Fibroblast of lung (primary cell): ENCODE results near the gene PDZD4. TPM values are rescaled to one million over a fixed set of nuclear protein-coding genes. Genes with fewer than 3 reads are reported as not detected.

ENCODE experiments used
- DNase-seq, 2 donors: peaks; one replicate each; pipeline versions ENCODE4 v3.0.0 to v3.0.0-alpha.2; 2010; ENCODE audit warnings: low read depth in 2 of 2
- H2AFZ ChIP-seq: 2 replicates; pipeline ENCODE4 v1.5.1; 2012; ENCODE audit warnings: low read length, control low read depth, inconsistent platforms
- H3K27ac ChIP-seq: 2 replicates; pipeline ENCODE4 v1.5.1; 2011; ENCODE audit warnings: low read length, control low read depth; ENCODE audit not compliant: insufficient read depth
- H3K27me3 ChIP-seq: 2 replicates; pipeline ENCODE4 v1.5.1; 2011; ENCODE audit warnings: mild to moderate bottlenecking, low read length; ENCODE audit not compliant: control insufficient read depth, insufficient read depth
- H3K36me3 ChIP-seq: 2 replicates; pipeline ENCODE4 v1.5.1; 2011; ENCODE audit warnings: low read length; ENCODE audit not compliant: control insufficient read depth, insufficient read depth
- H3K4me1 ChIP-seq: 2 replicates; pipeline ENCODE4 v1.5.1; 2011; ENCODE audit warnings: low read length; ENCODE audit not compliant: control insufficient read depth, insufficient read depth; ENCODE audit errors: extremely low read depth
- H3K4me2 ChIP-seq: 2 replicates; pipeline ENCODE4 v1.5.1; 2011; ENCODE audit warnings: low read length, control low read depth; ENCODE audit not compliant: insufficient read depth; ENCODE audit errors: extremely low read depth
- H3K4me3 ChIP-seq, 4 experiments: fragments of 200-600 bp in 1 of 4; sonication (generic) in 1 of 4; replicated peaks in 1 of 4; 2 replicates each; pipeline ENCODE4 v1.5.1; 2011 to 2016; ENCODE audit warnings: low read length in 4 of 4, low read depth in 3 of 4, mild to moderate bottlenecking in 3 of 4, control low read depth in 2 of 4, inconsistent platforms in 1 of 4, mixed read lengths in 1 of 4; ENCODE audit not compliant: insufficient read depth in 1 of 4; ENCODE audit errors: control extremely low read depth in 1 of 4
- H3K79me2 ChIP-seq: 2 replicates; pipeline ENCODE4 v1.5.1; 2012; ENCODE audit warnings: mild to moderate bottlenecking, low read length, inconsistent platforms; ENCODE audit not compliant: control insufficient read depth, insufficient read depth
- H3K9ac ChIP-seq: 2 replicates; pipeline ENCODE4 v1.5.1; 2011; ENCODE audit warnings: mild to moderate bottlenecking, low read length, control low read depth; ENCODE audit not compliant: insufficient read depth
- H3K9me3 ChIP-seq: 2 replicates; pipeline ENCODE4 v1.5.1; 2012; ENCODE audit warnings: low read depth, low read length; ENCODE audit not compliant: control insufficient read depth, insufficient read depth
- H4K20me1 ChIP-seq: 2 replicates; pipeline ENCODE4 v1.5.1; 2011; ENCODE audit warnings: low read length; ENCODE audit not compliant: control insufficient read depth, insufficient read depth; ENCODE audit errors: extremely low read depth
- CTCF ChIP-seq, 2 donors: IDR thresholded peaks in 1 of 2; conservative IDR thresholded peaks in 1 of 2; 1 replicate in 1 of 2; 2 replicates in 1 of 2; pipeline ENCODE4 v1.5.1; 2011 to 2012; ENCODE audit warnings: low read length in 2 of 2, control low read depth in 1 of 2, inconsistent platforms in 1 of 2, low read depth in 1 of 2, mild to moderate bottlenecking in 1 of 2
- EZH2 ChIP-seq: IDR thresholded peaks from 2 replicates; pipeline ENCODE4 v1.5.1; 2012; ENCODE audit warnings: low read length, control low read depth, mild to moderate bottlenecking; ENCODE audit errors: missing control alignments
- polyA plus RNA-seq, 2 donors: library from polyadenylated mRNA; depleted of rRNA in 1 of 2; stranded (reverse) in 1 of 2; unstranded in 1 of 2; fragments of >200 nt; gene quantifications; 2 replicates each; pipeline ENCODE4 v1.2.1, GENCODE V29; 2011 to 2012; ENCODE audit warnings: missing spikeins in 1 of 2
- total RNA-seq: library from RNA; depleted of rRNA; stranded (reverse); fragments of >200 nt; gene quantifications from 2 replicates; pipeline ENCODE4 v1.2.1, GENCODE V29; 2014

Gene PDZD4
- total and polyA plus RNA-seq, 2 donors (not counting 1 experiment from before 2014, with no cell fraction given) = under 0.01 to 0.10 TPM

GRCh38 chrX:153800177-153800722, 30.1 kb downstream of the PDZD4 start:
- Histone ChIP-seq H3K27me3 (no peaks in the 10 kb centered on the region), H3K9me3 (no peaks in the 10 kb centered on the region), H3K9ac (no peak overlapping the region), H3K4me1 (peaks cover 3% of the 10 kb centered on the region), H2AFZ (no peak overlapping the region), H3K27ac (no peak overlapping the region), H3K4me2 (no peak overlapping the region), H3K4me3 (no peak overlapping the region), H3K79me2 (peaks cover 14% of the 10 kb centered on the region), H3K36me3 (peaks cover 8% of the 10 kb centered on the region), H4K20me1 (no peaks in the 10 kb centered on the region)
- TF ChIP-seq CTCF (conservative IDR thresholded peaks at IDR 0.05 in 1 of 2, IDR thresholded peaks at IDR 0.05 in 1 of 2; ENCODE audit: low read depth in 1 of 2, low read length in 2 of 2) (no peak), EZH2 (no peak)
- no peak for DNase-seq

- Histone ChIP-seq H3K4me3 (no peak overlapping the region), H3K27ac (no peak overlapping the region), H3K4me1 (peaks cover 3% of the 10 kb centered on the region), H2AFZ (no peak overlapping the region), H3K27me3 (no peaks in the 10 kb centered on the region), H3K36me3 (peaks cover 8% of the 10 kb centered on the region), H4K20me1 (no peaks in the 10 kb centered on the region), H3K9me3 (no peaks in the 10 kb centered on the region), H3K9ac (no peak overlapping the region), H3K79me2 (peaks cover 18% of the 10 kb centered on the region), H3K4me2 (no peak overlapping the region)
- TF ChIP-seq CTCF (conservative IDR thresholded peaks at IDR 0.05 in 1 of 2, IDR thresholded peaks at IDR 0.05 in 1 of 2; ENCODE audit: low read depth in 1 of 2, low read length in 2 of 2) (no peak), EZH2 (no peak)
- no peak for DNase-seq
Observed at GRCh38 chrX:153799326-153799725, 31.0 kb downstream of the PDZD4 start.

- peaks cover 8% of the 10 kb centered on the region for H3K36me3 ChIP-seq
- peaks cover 30% of the 10 kb centered on the region for H3K79me2 ChIP-seq
- H3K27ac ChIP-seq = no peak overlapping the region
Observed at GRCh38 chrX:153797415-153798015, 32.8 kb downstream of the PDZD4 start.

More at GRCh38 chrX:153797415-153798015, 32.8 kb downstream of the PDZD4 start:
- H3K4me1 ChIP-seq = peaks cover 7% of the 10 kb centered on the region
- H3K4me2 ChIP-seq = no peak overlapping the region
- no peak overlapping the region for H3K9ac ChIP-seq
- no peak for TF ChIP-seq EZH2
- no peak for DNase-seq
- H3K27me3 ChIP-seq = no peaks in the 10 kb centered on the region
- H2AFZ ChIP-seq = no peak overlapping the region
- H3K9me3 ChIP-seq = no peaks in the 10 kb centered on the region
- no peak overlapping the region for H3K4me3 ChIP-seq
- H4K20me1 ChIP-seq = no peaks in the 10 kb centered on the region
